Thyroid gland (tissue), 4 donors: Measurements from ENCODE around the gene MCAT. TPM values are rescaled to one million over a fixed set of nuclear protein-coding genes. Genes with fewer than 3 reads are reported as not detected.

Experiments
- DNase-seq, 2 donors: peaks; one replicate each; pipeline ENCODE4 v3.0.0-alpha.2; 2019
- H3K27ac ChIP-seq, 3 donors: fragments of 200-600 bp; sonication (generic); 1 replicate in 2 of 3; 2 replicates in 1 of 3; pipeline ENCODE4 v1.5.1; 2016 to 2019; ENCODE audit warnings: mild to moderate bottlenecking in 1 of 3, moderate library complexity in 1 of 3
- H3K27me3 ChIP-seq: fragments of 200-600 bp; sonication (generic); one replicate; pipeline ENCODE4 v1.5.1; 2019
- H3K36me3 ChIP-seq, 2 donors: fragments of 200-600 bp; sonication (generic); one replicate each; pipeline ENCODE4 v1.5.1; 2016 to 2019
- H3K4me1 ChIP-seq, 2 donors: fragments of 200-600 bp; sonication (generic); one replicate each; pipeline ENCODE4 v1.5.1; 2017 to 2019
- H3K4me3 ChIP-seq, 3 donors: fragments of 200-600 bp; sonication (generic); replicated peaks in 1 of 3; 1 replicate in 2 of 3; 2 replicates in 1 of 3; pipeline ENCODE4 v1.5.1; 2016; ENCODE audit warnings: mild to moderate bottlenecking in 1 of 3
- H3K9me3 ChIP-seq: fragments of 200-600 bp; sonication (generic); one replicate; pipeline ENCODE4 v1.5.1; 2017
- POLR2A ChIP-seq, 2 donors: fragments of 450-650 bp; IDR thresholded peaks; one replicate each; pipeline ENCODE4 v1.6.1; 2017; ENCODE audit warnings: antibody characterized with exemption in 2 of 2, mild to moderate bottlenecking in 2 of 2, moderate library complexity in 1 of 2
- WGBS, 2 donors: methylation state at CpG; one replicate each; pipeline ENCODE4 v1.1.5; 2017; 5-methylcytosine and 5-hydroxymethylcytosine counted together
- intact Hi-C: fragments of 100-400 bp; cut with DNase I; formaldehyde crosslinking; loops from one replicate; pipeline ENCODE4 v1.15.1; 2023
- total RNA-seq, 4 donors: library from RNA; depleted of rRNA; stranded (reverse); fragments of >200 nt; gene quantifications; one replicate each; pipeline ENCODE4 v1.2.3, GENCODE V29; 2016
- TF ChIP-seq, protein P1 (sequence below), 6 experiments: fragments of 200-600 bp in 3 of 6; fragments of 450-650 bp in 3 of 6; sonication (generic) in 3 of 6; IDR thresholded peaks; one replicate each; pipeline ENCODE4 v1.5.1; 2016 to 2019; ENCODE audit warnings: antibody characterized with exemption in 6 of 6, mild to moderate bottlenecking in 2 of 6, inconsistent platforms in 1 of 6, moderate library complexity in 1 of 6

MCAT gene
- total RNA-seq, 4 donors from 2014 or later: 28.4 to 48.5 (median 38.3) TPM

GRCh38 chr22:43177479-43177878, 34.3 kb upstream of the MCAT start:
- WGBS, 2 donors: 63 to 70% methylated on average over 6 to 7 of the region's 7 CpGs
- H3K36me3 ChIP-seq: peaks cover 21 to 22% of the 10 kb centered on the region in 2 donors
- no peak overlapping the region for H3K4me3 ChIP-seq
- H3K27ac ChIP-seq: no peak overlapping the region
- peak; percentile 51 to 56 for DNase-seq
- intact Hi-C loops: no loop called here
- no peaks in the 10 kb centered on the region for H3K9me3 ChIP-seq
- TF ChIP-seq POLR2A (IDR thresholded peaks at IDR 0.05): no peak
- TF ChIP-seq, protein P1, sequence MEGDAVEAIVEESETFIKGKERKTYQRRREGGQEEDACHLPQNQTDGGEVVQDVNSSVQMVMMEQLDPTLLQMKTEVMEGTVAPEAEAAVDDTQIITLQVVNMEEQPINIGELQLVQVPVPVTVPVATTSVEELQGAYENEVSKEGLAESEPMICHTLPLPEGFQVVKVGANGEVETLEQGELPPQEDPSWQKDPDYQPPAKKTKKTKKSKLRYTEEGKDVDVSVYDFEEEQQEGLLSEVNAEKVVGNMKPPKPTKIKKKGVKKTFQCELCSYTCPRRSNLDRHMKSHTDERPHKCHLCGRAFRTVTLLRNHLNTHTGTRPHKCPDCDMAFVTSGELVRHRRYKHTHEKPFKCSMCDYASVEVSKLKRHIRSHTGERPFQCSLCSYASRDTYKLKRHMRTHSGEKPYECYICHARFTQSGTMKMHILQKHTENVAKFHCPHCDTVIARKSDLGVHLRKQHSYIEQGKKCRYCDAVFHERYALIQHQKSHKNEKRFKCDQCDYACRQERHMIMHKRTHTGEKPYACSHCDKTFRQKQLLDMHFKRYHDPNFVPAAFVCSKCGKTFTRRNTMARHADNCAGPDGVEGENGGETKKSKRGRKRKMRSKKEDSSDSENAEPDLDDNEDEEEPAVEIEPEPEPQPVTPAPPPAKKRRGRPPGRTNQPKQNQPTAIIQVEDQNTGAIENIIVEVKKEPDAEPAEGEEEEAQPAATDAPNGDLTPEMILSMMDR (IDR thresholded peaks at IDR 0.05): no peak
- H3K27me3 ChIP-seq: no peaks in the 10 kb centered on the region
- no peaks in the 10 kb centered on the region for H3K4me1 ChIP-seq

- TF ChIP-seq POLR2A (IDR thresholded peaks at IDR 0.05): no peak
- TF ChIP-seq, protein P1 (IDR thresholded peaks at IDR 0.05): no peak
- Histone ChIP-seq H3K27ac (no peak overlapping the region), H3K36me3 (peaks cover 26 to 32% of the 10 kb centered on the region in 2 donors), H3K4me3 (no peak overlapping the region), H3K27me3 (no peaks in the 10 kb centered on the region), H3K4me1 (no peaks in the 10 kb centered on the region), H3K9me3 (no peaks in the 10 kb centered on the region)
- WGBS, 2 donors: 84 to 87% methylated on average over 15 of the region's 15 CpGs
- no peak for DNase-seq
- intact Hi-C loops: no loop called here
These were observed 32.9 kb upstream of the MCAT start for GRCh38 chr22:43176090-43176489.

DNA sequence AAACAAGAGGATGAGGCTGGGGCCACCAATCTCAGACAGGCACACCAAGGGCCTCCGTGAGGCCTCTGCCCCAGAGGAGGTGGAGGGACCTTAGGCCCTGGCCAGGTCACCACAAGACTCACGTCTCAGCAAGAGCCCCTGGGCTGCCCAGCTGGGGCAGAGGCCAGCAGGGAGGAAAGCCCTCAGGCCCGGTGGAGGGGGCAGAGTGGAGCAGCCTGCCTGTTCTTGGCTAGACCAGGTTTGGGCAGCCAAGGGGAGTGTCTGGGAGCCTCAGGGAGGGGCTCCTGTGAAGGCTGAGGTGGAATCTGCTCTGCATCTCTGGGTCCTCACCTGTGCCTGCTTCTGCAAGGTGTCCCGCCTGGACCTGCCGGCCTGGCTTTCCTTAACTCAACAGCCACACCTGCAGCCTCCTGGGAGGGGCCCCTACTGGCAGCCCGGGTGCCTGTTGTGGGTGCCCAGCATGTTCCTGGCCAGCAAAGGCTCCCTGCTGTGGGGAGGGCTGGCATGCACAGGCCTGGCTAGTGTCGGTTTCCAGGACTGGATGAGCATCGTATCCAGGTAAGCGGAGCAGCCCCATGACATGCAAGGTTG, 31.8 kb upstream of the MCAT start:
- peaks cover 26 to 35% of the 10 kb centered on the region in 2 donors for H3K36me3 ChIP-seq
- no peaks in the 10 kb centered on the region for H3K9me3 ChIP-seq
- H3K4me3 ChIP-seq: no peak overlapping the region
- DNase-seq: no peak
- WGBS, 2 donors: 96 to 98% methylated on average over 4 to 7 of the region's 9 CpGs
- no peak for TF ChIP-seq POLR2A (IDR thresholded peaks at IDR 0.05)
- TF ChIP-seq, protein P1 (IDR thresholded peaks at IDR 0.05): no peak
- H3K4me1 ChIP-seq: no peaks in the 10 kb centered on the region
- no peaks in the 10 kb centered on the region for H3K27me3 ChIP-seq
- intact Hi-C loops: no loop called here
- no peak overlapping the region for H3K27ac ChIP-seq

DNA sequence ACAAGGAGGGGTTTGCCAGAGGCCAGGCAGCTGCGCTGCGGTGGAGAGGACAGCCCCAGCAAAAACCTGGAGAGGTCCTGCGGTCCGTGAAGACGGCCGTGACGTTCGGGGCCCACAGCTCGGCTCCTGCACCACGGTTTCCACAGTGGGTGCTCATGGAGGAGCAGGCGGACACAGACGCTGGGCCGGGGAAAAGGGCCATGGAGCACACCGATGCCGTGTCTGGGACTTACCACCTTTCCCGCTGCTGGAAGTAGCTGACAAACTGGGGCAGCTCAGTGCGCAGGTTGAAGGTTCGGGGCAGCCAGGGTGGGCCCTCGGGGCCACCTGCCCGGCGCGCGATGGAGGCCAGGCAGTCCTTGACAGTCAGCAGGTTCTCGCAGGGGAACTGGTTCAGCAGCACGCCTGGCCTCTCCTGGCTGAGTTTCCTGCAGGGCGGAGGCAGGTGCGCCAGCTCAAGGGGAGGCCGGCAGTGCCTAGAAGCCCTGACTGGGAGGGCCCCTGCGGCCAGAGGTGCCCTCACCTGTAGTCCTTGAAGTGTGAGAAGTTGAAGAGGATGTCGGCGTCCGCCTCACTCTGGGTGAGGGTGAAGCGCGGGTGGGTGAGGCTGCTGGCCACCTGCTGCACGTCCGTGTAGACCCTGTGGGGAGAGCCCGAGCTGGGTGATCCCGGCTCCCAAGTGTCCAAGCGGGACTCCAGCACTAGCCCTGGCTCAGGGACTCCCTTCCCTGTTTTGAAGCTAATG, 30.9 kb upstream of the MCAT start:
- Histone ChIP-seq H3K27me3 (no peaks in the 10 kb centered on the region), H3K4me3 (no peak overlapping the region), H3K36me3 (peaks cover 21 to 29% of the 10 kb centered on the region in 2 donors), H3K27ac (no peak overlapping the region), H3K9me3 (no peaks in the 10 kb centered on the region), H3K4me1 (no peaks in the 10 kb centered on the region)
- DNase-seq: no peak
- 92 to 98% methylated on average over 17 to 36 of the region's 39 CpGs for WGBS, 2 donors
- TF ChIP-seq, protein P1 (IDR thresholded peaks at IDR 0.05): no peak
- TF ChIP-seq POLR2A (IDR thresholded peaks at IDR 0.05): no peak
- intact Hi-C loops: no loop called here

- Histone ChIP-seq H3K27me3 (no peaks in the 10 kb centered on the region), H3K36me3 (peaks cover 21 to 27% of the 10 kb centered on the region in 2 donors), H3K4me3 (no peak overlapping the region), H3K4me1 (no peaks in the 10 kb centered on the region), H3K9me3 (no peaks in the 10 kb centered on the region), H3K27ac (no peak overlapping the region)
- intact Hi-C loops: no loop called here
- 89 to 100% methylated on average over 1 to 4 of the region's 9 CpGs for WGBS, 2 donors
- no peak for DNase-seq
- TF ChIP-seq, protein P1 (IDR thresholded peaks at IDR 0.05): no peak
- TF ChIP-seq POLR2A (IDR thresholded peaks at IDR 0.05): no peak
These were observed 30.4 kb upstream of the MCAT start for GRCh38 chr22:43173566-43173965.
